Measurements from ENCODE around the gene TNNI2. TPM values are rescaled to one million over a fixed set of nuclear protein-coding genes. Genes with fewer than 3 reads are reported as not detected.

Gene TNNI2
- polyA plus RNA-seq, 4 donors: 0.20 to 1.3 (median 0.77) TPM

DNA sequence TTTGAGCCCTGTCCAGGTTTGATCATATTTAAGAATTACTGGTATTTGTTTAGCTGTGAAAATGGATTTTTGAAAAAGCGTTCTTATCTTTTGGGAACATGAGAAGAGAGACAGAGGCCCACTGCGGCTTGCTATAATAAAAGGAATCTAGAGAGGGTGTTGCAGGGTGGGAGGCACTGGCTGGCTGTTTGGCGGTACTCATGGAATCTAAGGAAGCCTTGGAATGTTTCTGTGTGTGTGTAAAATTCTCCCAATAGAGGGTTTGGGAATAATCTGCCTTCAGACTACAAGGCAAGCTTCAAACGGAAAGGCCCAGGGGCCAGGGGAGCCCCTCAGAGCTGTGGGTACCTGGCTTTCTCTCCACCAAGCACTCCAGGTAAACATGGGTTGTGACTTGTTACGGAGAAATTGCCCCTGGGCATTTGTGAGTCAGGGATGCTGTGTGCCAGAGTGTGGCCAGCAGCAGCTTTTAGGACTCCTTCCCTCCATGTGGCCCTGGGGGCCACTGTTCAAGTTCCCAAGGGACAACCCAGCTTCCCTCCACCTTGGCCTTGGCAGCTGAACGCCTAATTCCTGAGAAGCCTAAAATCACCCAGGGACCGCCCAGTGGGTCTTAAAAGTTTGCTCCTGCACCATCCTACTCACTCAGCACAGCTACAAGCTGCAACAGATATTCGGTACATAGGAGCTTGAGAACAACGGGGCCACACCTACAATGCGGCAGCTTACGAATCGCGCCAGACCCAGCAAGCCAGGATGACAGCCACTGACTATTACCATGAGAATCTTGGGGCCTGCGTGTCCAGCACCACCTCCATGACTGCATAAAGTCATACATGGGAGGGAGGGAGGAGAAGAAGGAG, 18.1 kb upstream of the TNNI2 start:
- no peak for DNase-seq (ENCODE audit: low read depth in 4 of 4, low spot score in 2 of 4)

DNA sequence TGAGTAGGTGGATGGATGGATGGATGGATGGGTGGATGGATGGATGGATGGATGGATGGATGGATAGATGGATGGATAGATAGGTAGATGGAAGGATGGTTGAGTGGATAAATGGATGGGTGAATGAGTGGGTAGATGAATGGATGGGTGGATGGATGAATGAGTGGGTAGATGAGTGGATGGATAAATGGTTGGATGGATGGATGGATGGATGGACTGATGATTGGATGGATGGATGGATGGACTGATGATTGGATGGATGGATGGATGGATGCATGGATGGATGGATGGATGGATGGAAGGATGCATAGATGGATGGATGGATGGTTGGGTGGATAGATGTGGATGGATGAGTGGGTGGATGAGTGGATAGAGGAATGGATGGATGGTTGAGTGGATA, 17.2 kb upstream of the TNNI2 start:
- no peak for DNase-seq (ENCODE audit: low read depth in 4 of 4, low spot score in 2 of 4)

DNA sequence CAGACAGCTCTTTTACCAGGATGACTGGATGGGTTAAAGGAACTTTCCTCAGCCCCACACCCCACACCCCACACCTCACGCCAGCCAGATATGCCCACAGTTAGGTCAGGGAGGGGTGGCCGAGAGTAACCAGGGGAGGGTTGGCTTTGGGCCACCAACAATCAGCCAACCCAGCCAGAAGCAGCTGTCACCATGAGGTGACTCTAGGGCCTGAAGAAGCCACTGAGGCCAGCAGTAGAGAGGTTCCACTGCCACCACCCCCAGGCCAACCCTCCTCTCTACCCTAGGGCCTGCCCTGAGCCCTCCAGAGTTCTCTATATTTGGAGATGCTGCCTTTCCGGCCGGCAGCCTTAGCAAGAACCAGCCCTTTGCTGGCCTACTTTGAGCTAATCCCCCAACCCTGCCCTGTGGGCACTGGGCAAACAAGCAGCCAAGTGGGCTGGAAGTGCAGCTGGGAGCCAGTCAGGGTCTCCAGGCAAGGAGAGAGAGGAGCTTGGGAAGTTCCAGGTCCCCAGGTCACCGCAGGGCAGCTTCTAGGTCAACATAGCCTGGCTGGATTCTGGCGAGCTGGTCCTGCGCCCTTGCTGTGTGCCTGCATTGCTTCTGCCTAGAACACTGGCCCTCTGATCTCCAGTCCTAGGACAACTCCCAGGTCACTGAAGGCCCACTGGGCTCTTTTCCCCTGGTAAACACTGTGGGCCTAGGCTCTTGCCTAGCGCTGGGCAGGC, 16.0 kb upstream of the TNNI2 start:
- no peak for DNase-seq (ENCODE audit: low read depth in 4 of 4, low spot score in 2 of 4)

DNA sequence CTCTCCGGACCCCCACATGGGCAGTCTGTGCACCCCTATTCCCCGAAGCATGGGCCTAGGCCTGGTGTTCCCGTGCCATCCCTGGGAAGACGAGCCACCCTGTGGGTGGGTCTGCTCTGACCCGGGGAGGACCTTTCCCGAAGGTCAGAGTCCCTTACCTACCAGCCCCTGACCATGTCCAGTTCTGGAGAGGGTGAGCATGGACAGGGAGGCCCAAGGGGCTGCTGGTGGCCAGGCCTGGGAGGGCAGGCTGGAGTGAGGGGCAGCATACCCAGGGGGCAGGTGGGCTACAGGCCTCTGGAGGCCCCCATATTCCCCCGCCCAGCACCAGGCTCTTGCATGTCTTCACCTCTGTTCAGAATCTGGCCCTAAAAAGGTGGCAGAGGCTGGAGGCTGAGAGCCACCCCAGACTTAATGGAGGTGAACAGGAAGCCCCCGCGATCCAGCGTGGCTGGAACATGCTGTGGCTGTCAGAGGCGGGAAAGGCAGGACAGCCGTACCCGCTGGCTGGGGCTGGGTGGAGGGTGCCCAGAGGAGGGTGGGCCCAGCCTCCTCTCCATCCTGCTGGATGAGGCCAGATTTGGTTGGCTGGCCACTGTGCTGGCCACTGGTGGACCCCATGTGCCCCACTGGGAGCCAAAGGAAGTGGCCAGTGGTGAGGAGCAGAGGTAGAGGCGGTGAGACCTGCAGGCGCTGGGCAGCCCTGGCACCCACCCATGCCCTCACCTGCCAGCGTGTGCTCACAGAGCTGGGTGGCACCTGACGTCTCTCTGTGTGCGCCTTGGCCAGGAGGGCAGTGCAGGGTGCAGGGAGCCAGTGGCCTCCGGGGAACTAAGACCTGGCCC, 15.2 kb upstream of the TNNI2 start:
- DNase-seq (ENCODE audit: low read depth in 4 of 4, low spot score in 2 of 4): no peak

DNA sequence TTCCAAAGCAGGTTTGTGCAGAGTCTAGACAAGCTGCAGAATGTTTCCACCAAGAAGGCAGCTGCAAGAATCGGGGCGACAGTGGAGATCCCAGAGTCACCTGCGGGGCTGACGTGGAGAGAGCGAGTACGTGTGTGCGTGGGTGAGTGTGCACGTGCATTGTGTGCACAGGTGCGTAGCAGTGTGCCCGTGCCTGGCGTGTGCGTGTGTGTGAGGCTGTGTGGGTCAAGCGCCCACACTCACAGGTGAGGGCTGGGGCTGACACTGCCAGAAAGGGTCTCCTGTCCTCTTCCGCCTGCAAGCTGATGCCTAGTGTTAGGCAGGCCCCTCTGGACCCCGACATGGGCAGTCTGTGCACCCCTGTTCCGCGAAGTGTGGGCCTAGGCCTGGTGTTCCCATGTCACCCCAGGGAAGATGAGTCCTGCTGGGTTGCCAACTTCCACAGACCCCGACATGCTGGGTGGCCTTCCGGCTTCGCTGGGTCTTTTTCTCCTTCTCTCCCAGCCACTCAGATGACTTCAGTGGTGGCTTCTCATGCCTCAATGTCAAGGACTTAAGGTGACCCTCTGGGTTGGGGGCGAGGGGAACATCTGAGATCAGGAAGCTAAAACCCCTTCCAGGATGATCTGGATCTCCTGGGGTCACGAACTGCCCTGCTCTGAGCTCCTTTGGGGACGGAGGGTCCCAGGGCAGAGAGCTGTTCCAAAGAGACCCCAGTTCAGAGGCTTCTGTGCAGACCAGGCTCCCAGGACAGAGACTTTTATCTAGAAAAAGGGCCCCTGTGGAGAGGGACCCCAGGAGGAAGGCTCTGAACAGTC, 14.4 kb upstream of the TNNI2 start:
- DNase-seq (ENCODE audit: low read depth in 4 of 4, low spot score in 2 of 4): no peak

DNA sequence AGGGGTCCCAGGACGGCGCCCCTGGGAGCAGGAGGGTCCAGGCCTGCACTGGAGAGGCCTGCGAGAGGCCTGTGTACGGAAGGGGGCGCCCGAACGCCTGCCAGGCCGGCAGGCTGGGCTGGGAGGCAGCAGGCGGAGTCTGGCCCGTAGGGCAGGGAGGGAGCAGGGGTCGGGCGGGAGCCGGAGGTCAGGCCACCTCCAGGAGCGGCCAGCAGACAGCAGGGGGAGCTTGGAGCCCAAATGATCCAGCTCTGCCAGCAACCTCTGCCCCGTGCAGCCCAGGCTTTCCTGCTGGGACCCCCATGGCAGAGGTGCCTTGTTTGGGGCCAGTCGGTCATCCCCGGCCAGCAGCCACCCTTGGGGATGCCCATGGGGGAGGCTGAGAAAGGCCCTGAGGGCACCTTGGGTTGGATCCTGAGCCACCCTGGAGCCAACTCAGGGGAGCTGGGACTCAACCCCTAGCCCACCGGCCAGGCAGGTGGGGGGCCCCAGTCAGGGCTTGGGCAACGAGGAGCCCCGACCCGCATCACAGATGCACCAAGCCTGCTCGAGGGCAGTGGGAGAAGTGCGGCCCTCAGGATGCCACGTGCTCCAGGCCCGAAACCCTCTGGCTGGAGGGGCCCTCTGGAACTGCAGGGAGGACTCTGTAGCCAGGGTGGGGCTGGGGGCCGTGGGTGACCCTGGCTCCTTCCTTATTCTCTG, 13.6 kb upstream of the TNNI2 start:
- DNase-seq (ENCODE audit: low read depth in 4 of 4, low spot score in 2 of 4): no peak

DNA sequence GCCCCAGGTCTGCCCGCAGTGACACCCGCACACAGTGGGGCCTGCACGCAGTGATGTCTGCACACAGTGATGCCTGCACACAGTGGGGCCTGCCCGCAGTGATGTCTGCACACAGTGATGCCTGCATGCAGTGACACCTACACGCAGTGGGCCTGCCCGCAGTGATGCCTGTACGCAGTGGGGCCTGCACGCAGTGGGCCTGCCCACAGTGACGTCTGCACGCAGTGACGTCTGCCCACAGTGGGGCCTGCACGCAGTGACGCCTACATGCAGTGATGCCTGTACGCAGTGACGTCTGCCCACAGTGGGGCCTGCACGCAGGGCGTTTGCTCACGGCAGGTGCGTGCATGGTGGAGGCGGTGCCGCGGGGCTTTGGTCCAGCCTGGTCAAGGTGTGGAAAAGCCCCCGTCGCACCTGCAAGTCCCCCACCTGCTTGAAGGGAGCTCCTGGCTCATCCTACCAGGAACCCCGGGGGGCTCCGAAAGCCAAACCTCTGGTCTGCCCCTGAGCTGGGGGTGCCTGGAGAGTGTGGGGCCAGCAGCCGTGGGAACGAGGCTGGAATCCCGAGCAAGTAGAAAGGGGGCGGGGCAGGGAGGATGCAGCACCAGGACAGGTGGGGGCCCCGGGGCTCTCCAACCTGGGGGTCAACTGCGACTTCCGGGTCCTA, 12.9 kb upstream of the TNNI2 start:
- DNase-seq (ENCODE audit: low read depth in 4 of 4, low spot score in 2 of 4): no peak

DNA sequence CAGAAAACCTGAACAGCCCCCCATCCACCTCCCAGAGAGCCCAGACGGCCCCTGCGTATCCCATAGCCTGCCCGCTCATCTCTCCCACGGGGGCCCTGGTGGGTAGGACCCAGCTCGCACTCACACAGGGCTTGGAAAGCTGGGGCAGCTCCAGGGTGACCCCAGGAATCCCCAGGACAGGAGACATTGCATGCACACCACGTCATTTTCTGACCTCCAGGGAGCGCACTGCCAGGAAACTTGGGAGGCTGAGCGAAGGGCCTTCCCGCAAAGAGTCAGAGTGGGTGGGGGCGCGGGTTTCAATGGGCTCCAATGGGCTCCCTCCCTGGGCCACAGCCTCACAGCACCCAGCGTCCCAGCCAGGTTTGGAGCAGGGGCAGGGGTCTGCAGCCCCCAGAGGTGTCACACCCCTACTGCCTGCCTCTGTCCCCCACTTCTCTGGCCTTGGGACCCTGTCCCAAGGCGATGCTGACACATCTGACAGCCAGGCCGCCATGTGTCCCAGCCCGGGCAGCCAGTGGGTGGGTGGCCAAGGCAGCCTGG, 12.2 kb upstream of the TNNI2 start:
- no peak for DNase-seq (ENCODE audit: low read depth in 4 of 4, low spot score in 2 of 4)

DNA sequence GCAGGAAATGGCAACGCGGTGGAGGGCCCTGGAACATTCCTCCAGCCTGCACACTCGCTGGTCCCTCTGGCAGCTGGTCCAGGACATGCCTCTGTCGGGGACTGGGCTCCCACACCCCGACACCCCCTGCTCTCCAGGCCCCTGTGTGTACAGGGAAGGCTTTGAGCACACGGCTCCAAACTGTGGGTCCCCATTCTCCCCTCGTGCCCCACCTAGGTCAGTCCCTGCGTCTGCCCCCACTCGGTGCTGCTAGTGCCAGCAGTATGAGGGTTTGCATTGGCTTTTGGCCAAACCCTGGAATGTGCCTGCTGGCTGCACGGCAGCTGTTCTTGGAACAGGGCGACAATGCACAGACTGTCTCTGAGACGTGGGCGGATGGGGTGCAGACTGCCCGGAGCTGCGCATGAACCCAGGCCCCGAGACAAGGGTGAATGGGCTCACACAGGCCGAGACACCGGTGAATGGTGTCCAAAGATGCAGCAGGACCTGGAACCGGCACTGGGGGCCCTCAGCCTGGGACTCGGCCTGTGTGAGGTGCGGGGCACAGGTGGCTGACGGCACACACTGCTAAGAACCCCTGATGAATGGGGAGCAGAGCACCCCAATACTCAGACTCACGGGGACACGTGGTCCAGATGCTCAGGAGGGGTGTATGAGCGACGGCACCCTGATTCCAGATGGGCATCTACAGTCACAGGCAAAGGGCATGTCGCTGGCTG, 11.5 kb upstream of the TNNI2 start:
- no peak for DNase-seq (ENCODE audit: low read depth in 4 of 4, low spot score in 2 of 4)

DNA sequence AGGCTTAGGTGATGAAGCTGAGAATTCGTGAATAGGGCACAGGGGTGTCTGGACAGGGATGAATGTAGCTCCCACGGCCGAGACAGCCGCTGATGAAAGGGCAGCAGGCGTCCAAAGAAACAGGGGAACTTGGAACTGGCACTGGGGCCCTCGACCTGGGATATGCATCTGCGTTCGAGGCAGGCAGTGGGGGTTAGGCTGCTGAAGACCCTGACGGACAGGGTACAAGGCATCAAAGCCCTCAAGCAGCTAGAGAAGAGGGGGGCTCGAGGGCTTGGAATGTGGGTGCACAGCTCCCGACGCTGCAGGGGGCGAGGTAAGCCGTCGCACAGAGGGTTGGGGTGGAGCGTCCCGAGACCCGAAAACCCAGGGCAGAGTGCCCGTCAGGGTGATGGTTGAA, 10.8 kb upstream of the TNNI2 start:
- no peak for DNase-seq (ENCODE audit: low read depth in 4 of 4, low spot score in 2 of 4)

DNA sequence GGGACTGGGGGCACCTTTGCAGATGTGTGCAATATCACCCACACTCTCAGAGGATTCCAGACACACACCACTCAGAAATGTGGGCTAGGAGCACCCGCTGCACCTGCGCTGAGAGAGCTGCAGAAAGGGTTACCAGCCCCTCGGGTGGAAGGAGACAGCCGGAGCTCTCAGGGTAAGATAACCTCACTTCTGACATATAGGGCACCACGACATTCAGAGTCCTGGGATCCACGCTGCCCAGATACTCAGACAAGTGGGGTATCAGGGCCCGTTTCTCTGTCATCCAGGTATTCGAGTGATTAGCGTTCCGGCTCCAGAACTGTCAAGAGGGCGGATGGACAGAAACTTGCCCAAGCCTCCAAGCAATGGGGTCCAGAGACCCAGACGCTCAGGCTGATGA, 10.2 kb upstream of the TNNI2 start:
- no peak for DNase-seq (ENCODE audit: low read depth in 4 of 4, low spot score in 2 of 4)

DNA sequence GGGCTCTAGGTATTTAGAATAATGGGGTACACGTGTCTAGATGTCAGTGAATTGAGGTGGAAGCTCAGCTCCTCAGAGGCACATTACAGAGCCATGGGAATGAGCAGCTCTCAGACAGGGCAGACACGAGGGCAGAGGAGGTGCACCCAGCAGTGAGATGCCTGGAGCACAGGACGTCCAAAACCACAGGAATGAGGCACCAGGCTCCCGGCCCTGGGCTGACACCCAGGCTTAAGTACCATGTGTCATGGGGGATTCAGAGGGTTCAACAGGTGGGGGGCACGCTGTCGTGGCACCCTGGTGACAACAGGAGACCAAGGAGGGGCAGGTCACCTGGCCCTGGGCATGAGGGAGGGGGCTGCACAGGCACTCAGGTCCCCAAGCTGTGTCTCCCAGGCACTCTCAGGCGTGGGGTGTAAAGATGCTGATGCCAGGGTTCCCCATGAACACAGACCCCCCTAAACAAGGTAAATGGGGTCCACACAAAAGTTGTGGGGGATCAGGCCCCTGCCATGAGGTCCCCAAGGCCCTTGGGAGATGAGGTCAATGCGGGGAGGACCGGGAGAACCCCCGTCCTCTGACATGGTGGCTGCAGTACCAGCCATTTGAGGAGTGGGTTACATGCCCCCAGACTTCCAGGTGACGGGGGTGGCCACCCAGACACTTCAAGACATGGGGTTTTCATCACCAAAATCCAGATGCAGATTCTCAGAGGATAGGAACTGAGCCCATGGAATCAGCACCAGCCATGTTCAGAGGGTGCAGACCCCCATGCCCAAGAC, 9.6 kb upstream of the TNNI2 start:
- DNase-seq (ENCODE audit: low read depth in 4 of 4, low spot score in 2 of 4): no peak

DNA sequence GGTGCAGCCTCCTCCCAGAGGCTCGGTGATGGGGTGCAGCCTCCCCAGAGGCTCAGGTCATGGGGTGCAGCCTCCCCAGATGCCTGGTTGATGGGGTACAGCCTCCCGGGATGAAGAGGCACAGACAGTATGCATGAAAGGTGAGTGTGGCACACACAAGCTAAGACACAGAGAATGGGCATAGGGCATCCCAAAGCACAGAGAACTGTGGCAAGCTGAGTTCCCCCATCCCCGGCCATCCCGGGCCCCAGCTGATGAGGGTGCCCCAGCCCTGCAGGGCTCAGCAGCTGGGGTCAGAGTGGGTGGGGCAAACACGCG, 8.8 kb upstream of the TNNI2 start:
- DNase-seq (ENCODE audit: low read depth in 4 of 4, low spot score in 2 of 4): no peak

DNA sequence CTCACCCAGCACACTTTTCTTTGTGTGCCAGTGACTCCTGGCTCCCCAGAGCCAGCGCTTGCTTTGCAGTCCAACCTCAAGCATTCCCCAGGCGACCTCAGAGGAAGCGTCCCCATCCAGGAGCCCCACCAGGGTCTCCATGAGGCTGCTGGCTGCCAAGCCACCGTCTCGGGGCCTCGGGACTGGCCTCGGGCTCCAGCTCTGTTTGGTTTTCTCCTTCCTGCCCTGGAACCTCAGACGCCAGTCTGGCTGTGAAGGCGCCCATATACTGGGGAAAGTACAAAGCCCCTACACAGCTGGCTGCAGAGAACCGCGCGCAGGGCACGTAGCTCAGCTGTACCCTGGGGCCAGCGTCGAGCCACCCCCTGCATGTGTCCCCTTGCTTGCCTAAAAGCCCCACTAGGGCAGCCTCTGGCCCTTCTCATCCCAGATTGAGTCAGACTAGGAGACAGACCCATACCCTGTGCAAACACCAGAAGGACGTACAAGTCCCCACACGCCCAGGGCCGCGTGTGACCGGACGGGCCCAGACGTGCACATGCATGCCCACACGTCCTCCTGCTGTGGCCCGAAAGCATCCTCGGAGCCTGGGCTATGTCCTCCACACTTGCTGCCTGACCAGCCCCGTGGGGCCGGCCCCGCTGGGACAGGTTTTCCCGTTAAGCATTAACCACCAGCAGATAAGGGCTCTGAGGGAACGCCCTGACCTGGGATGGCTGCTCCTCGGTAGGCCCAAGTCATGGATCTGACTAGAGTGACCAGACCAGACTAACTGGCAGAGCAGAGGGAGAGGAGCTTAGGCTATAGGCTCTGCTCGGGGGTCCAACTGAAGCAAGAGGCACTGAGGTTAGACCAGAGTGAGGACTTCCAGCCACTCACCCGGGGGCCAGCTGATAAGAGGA, 8.2 kb upstream of the TNNI2 start:
- no peak for DNase-seq (ENCODE audit: low read depth in 4 of 4, low spot score in 2 of 4)

DNA sequence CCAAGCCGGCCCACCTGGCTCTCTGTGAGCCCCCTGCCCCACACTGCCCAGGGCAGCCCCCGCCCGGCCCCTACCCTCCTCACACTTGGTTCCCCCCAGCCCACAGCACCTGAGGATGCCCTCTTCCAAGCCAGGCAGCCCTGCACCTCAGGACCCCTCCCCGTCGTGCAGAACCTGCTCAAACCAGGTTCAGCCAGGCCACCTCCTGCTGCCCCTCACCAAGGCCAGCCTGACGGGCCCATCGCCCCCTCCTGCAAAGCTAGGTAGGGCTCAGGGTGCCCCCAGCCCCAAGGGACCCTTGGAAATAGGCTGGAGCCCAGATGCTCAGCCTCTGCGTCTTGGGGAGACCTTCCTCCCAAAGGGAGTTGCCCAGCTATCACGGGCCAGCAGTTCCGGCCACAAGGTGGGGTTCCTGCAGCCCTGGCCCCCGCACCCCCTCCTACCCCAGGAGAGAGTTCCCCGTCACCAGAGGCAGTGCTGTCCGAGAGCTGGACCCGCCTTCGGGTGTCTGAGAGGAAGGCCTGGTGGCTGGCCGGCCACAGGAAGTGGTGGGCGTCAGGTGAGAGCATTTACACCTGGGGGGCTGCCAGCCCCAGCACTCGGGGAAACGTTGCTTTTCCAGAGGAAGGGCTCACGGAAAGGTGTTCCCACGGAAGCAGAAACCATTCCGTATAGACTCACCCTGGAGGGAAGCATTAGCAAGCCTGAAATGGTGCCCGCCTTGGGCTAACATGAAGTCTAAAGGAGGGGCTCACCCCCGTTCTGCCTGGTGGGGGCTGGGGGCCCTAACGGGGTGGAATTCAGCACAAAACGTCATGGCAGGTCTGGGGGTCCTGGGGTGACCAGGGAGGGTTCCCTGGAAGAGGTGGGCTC, 7.2 kb upstream of the TNNI2 start:
- DNase-seq (ENCODE audit: low read depth in 4 of 4, low spot score in 2 of 4): no peak

Measured in left renal cortex interstitium (tissue), 4 donors.